Esophagus muscularis mucosa (tissue), 3 donors: ENCODE data around the gene PPP1R3F.

ENCODE experiments used
- CTCF ChIP-seq, 3 experiments: fragments of 200-600 bp in 2 of 3; fragments of 450-650 bp in 1 of 3; sonication (generic) in 2 of 3; IDR thresholded peaks; one replicate each; pipeline ENCODE4 v1.5.1; 2017 to 2019; ENCODE audit warnings: antibody characterized with exemption in 3 of 3, mild to moderate bottlenecking in 2 of 3, moderate library complexity in 1 of 3
- POLR2A ChIP-seq: fragments of 450-650 bp; IDR thresholded peaks from one replicate; pipeline ENCODE4 v1.6.1; 2017; ENCODE audit warnings: antibody characterized with exemption, moderate library complexity, mild to moderate bottlenecking, low read depth
- POLR2AphosphoS5 ChIP-seq, 2 donors: sonication (generic); formaldehyde crosslinking; IDR thresholded peaks; one replicate each; pipeline ENCODE4 v1.6.1; 2017; ENCODE audit warnings: antibody characterized with exemption in 2 of 2

GRCh38 chrX:49270249-49270921, 792 bp downstream of the PPP1R3F start:
- no peak for TF ChIP-seq CTCF (IDR thresholded peaks at IDR 0.05)
- no peak for TF ChIP-seq POLR2A
- TF ChIP-seq POLR2AphosphoS5 (IDR thresholded peaks at IDR 0.05), result no peak
